CD14-positive monocyte (primary cell): ENCODE measurements around the gene BBC3. TPM values are rescaled to one million over a fixed set of nuclear protein-coding genes. Genes with fewer than 3 reads are reported as not detected.

ENCODE experiments used
- DNase-seq, 3 donors: peaks; one replicate each; pipeline ENCODE4 v3.0.0-alpha.2; 2011 to 2022
- H2AFZ ChIP-seq: 2 replicates; pipeline ENCODE4 v1.6.0; 2012; ENCODE audit warnings: mild to moderate bottlenecking, low read depth, low read length, inconsistent platforms; ENCODE audit not compliant: insufficient read depth, poor library complexity, severe bottlenecking
- H3K27ac ChIP-seq, 2 donors: 1 replicate in 1 of 2; 2 replicates in 1 of 2; pipeline ENCODE4 v1.5.1; 2012 to 2013; ENCODE audit warnings: low read length in 2 of 2, control low read depth in 1 of 2, inconsistent platforms in 1 of 2, low read depth in 1 of 2, mild to moderate bottlenecking in 1 of 2
- H3K27me3 ChIP-seq, 2 donors: one replicate each; pipeline versions ENCODE4 v1.6.0 to v1.6.1; 2011 to 2013; ENCODE audit warnings: low read length in 2 of 2; ENCODE audit not compliant: control insufficient read depth in 2 of 2, insufficient read depth in 2 of 2
- H3K36me3 ChIP-seq, 2 donors: replicated peaks in 1 of 2; 1 replicate in 1 of 2; 2 replicates in 1 of 2; pipeline versions ENCODE4 v1.5.1 to v1.6.1; 2012 to 2013; ENCODE audit warnings: low read length in 2 of 2, control low read depth in 1 of 2, inconsistent platforms in 1 of 2, mild to moderate bottlenecking in 1 of 2; ENCODE audit not compliant: insufficient read depth in 2 of 2, control insufficient read depth in 1 of 2
- H3K4me1 ChIP-seq, 2 donors: 1 replicate in 1 of 2; 2 replicates in 1 of 2; pipeline versions ENCODE4 v1.5.1 to v1.6.1; 2012 to 2013; ENCODE audit warnings: low read length in 2 of 2, control low read depth in 1 of 2, inconsistent platforms in 1 of 2, mild to moderate bottlenecking in 1 of 2, moderate library complexity in 1 of 2; ENCODE audit not compliant: insufficient read depth in 2 of 2, control insufficient read depth in 1 of 2
- H3K4me2 ChIP-seq: replicated peaks from 2 replicates; pipeline ENCODE3; 2012; ENCODE audit warnings: low read length, moderate library complexity, mild to moderate bottlenecking; ENCODE audit not compliant: poor library complexity, severe bottlenecking; ENCODE audit errors: extremely low read depth
- H3K4me3 ChIP-seq, 3 experiments: fragments of 200-600 bp in 1 of 3; sonication (generic) in 1 of 3; replicated peaks in 1 of 3; 1 replicate in 2 of 3; 2 replicates in 1 of 3; pipeline ENCODE4 v1.5.1; 2011 to 2013; ENCODE audit warnings: low read length in 3 of 3, mild to moderate bottlenecking in 3 of 3, control low read depth in 2 of 3, low read depth in 2 of 3, inconsistent platforms in 1 of 3, moderate library complexity in 1 of 3
- H3K79me2 ChIP-seq: 2 replicates; pipeline ENCODE4 v1.6.0; 2012; ENCODE audit warnings: mild to moderate bottlenecking, control low read depth, inconsistent platforms, low read length, moderate library complexity; ENCODE audit not compliant: insufficient read depth
- H3K9ac ChIP-seq: 2 replicates; pipeline ENCODE4 v1.6.0; 2017; ENCODE audit warnings: low read length, mild to moderate bottlenecking; ENCODE audit not compliant: insufficient read depth, poor library complexity, severe bottlenecking
- H3K9me3 ChIP-seq, 2 donors: replicated peaks in 1 of 2; 1 replicate in 1 of 2; 2 replicates in 1 of 2; pipeline versions ENCODE4 v1.5.1 to v1.6.1; 2012 to 2013; ENCODE audit warnings: low read length in 2 of 2, control low read depth in 1 of 2; ENCODE audit not compliant: control insufficient read depth in 1 of 2, insufficient read depth in 1 of 2
- H4K20me1 ChIP-seq: 2 replicates; pipeline ENCODE4 v1.6.0; 2012; ENCODE audit warnings: mild to moderate bottlenecking, low read length, control low read depth, moderate library complexity; ENCODE audit not compliant: insufficient read depth
- H3K27ac Mint-ChIP-seq, 7 donors: one replicate each; pipeline ENCODE4 v1.8.0; 2020; ENCODE audit warnings: mild to moderate bottlenecking in 7 of 7, mixed read lengths in 7 of 7, moderate library complexity in 6 of 7, inconsistent platforms in 2 of 7
- H3K27me3 Mint-ChIP-seq, 3 donors: one replicate each; pipeline ENCODE4 v1.8.0; 2021 to 2022; ENCODE audit warnings: low read depth in 3 of 3, mild to moderate bottlenecking in 3 of 3, mixed read lengths in 3 of 3, moderate library complexity in 3 of 3, inconsistent platforms in 1 of 3
- H3K36me3 Mint-ChIP-seq, 2 donors: one replicate each; pipeline ENCODE4 v1.8.0; 2020; ENCODE audit warnings: mixed read lengths in 2 of 2, inconsistent platforms in 1 of 2, mild to moderate bottlenecking in 1 of 2
- H3K4me1 Mint-ChIP-seq: one replicate; pipeline ENCODE4 v1.8.0; 2020; ENCODE audit warnings: mild to moderate bottlenecking, mixed read lengths
- H3K4me3 Mint-ChIP-seq, 2 donors: one replicate each; pipeline ENCODE4 v1.8.0; 2020; ENCODE audit warnings: mild to moderate bottlenecking in 2 of 2, mixed read lengths in 2 of 2, moderate library complexity in 1 of 2
- H3K9me3 Mint-ChIP-seq, 7 donors: one replicate each; pipeline ENCODE4 v1.8.0; 2020 to 2022; ENCODE audit warnings: mixed read lengths in 7 of 7, mild to moderate bottlenecking in 6 of 7, moderate library complexity in 6 of 7, inconsistent platforms in 2 of 7
- WGBS: methylation state at CpG from one replicate; pipeline ENCODE4 v1.1.5; 2013; ENCODE audit warnings: missing lambda C conversion rate; ENCODE audit not compliant: insufficient coverage; 5-methylcytosine and 5-hydroxymethylcytosine counted together
- intact Hi-C, 2 donors: fragments of 100-400 bp; cut with micrococcal nuclease; formaldehyde crosslinking; loops; one replicate each; pipeline versions ENCODE4 v1.15.0 to v1.15.1; 2023
- polyA plus RNA-seq, 3 donors: library from polyadenylated mRNA; depleted of rRNA in 1 of 3; unstranded in 2 of 3; stranded (reverse) in 1 of 3; fragments of 300-500 nt in 2 of 3; fragments of >200 nt in 1 of 3; fragmentation: Illumina TruSeq in 2 of 3; gene quantifications; 1 replicate in 2 of 3; 2 replicates in 1 of 3; pipeline ENCODE4 v1.2.3, GENCODE V29; 2012 to 2021
- TF ChIP-seq, protein P1 (sequence below): fragments of 200-600 bp; IDR thresholded peaks from one replicate; pipeline ENCODE4 v1.8.0; 2022; ENCODE audit warnings: antibody characterized with exemption, mild to moderate bottlenecking

Gene BBC3
- polyA plus RNA-seq, 3 donors = 2.5 to 17.4 (median 4.8) TPM

DNA sequence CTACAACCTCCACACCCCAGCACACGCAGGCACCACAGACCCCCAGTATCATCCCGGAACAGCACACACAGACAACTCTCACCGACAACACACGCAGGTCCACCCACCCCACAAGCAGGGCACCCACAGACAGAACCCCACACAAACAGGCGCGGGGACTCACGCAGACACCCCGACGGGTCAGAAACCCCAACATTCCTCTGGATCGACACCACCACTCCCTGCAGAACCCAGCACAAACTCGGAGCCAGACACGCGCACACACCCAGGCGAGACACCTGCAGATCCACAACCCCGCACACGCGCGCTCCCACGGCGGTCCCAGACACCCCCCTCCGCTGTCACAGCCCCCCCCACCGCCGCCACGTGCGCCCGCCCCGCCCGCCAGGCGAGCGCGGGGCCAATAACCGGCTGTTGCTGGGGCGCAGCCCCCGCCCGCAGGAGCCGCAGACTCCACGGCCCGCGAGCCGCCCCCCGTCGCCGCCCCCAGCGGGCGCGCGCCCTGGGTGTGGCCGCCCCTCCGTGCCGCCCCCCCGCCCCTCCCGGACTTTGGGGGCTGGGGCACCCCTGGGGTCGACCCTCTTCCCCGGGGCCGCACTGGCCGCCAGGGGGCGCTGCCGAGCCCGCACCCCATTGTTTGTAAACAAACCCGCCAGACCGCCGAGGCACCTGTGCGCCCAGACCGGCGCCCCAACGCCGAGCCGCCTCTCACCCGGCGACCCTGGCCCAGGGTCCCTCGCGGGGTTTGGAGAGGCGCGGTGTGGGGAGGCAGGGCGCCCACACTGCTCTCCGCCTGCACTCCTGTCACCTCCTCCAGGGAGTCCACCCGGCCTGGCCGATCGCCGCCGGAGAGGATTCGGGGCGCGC is 712 bp downstream of the BBC3 start:
- H3K4me1 Mint-ChIP-seq = peaks cover 28% of the 10 kb centered on the region
- peak overlapping the region; percentile 64 to 70 for H3K4me3 Mint-ChIP-seq

DNA sequence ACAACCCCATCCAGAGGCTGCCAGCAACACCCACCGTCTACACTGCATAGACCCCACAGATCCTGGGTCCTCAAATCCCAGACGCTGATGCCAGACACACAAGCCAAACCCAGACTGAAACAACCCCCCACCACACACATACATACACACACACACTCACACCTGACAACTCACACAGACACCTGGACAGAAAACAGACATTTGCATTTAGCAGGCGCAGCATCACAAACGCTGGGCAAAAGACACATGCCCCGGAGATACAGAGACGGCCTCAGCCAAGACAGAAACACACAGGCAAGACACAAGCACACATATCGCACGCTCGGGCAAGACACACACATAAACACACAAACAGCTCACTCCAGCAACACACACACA is 1.3 kb downstream of the BBC3 start:
- H3K27me3 ChIP-seq = peaks cover 0 to 11% of the 10 kb centered on the region in 2 donors
- TF ChIP-seq, protein P1, sequence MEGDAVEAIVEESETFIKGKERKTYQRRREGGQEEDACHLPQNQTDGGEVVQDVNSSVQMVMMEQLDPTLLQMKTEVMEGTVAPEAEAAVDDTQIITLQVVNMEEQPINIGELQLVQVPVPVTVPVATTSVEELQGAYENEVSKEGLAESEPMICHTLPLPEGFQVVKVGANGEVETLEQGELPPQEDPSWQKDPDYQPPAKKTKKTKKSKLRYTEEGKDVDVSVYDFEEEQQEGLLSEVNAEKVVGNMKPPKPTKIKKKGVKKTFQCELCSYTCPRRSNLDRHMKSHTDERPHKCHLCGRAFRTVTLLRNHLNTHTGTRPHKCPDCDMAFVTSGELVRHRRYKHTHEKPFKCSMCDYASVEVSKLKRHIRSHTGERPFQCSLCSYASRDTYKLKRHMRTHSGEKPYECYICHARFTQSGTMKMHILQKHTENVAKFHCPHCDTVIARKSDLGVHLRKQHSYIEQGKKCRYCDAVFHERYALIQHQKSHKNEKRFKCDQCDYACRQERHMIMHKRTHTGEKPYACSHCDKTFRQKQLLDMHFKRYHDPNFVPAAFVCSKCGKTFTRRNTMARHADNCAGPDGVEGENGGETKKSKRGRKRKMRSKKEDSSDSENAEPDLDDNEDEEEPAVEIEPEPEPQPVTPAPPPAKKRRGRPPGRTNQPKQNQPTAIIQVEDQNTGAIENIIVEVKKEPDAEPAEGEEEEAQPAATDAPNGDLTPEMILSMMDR = no peak
- no peaks in the 10 kb centered on the region for H3K36me3 ChIP-seq
- H3K4me2 ChIP-seq = peak overlapping the region; percentile 82
- peaks cover 19% of the 10 kb centered on the region for H4K20me1 ChIP-seq
- peaks cover 54 to 65% of the 10 kb centered on the region in 2 donors for H3K4me1 ChIP-seq
- no peak for DNase-seq
- Mint-ChIP-seq H3K9me3 (peaks cover 0 to 5% (median 2%) of the 10 kb centered on the region in 7 donors), H3K4me3 (no peak overlapping the region), H3K36me3 (peaks cover 5 to 10% of the 10 kb centered on the region in 2 donors), H3K4me1 (peaks cover 29% of the 10 kb centered on the region), H3K27me3 (peaks cover 21 to 32% (median 25%) of the 10 kb centered on the region in 3 donors), H3K27ac (no peak overlapping the region)
- 5% methylated on average over 6 of the region's 9 CpGs for WGBS
- peak overlapping the region; percentile 51 to 99 (median 83) for H3K4me3 ChIP-seq
- H3K79me2 ChIP-seq = peaks cover 14% of the 10 kb centered on the region
- intact Hi-C loops = loop anchor here (1.0 to 2.0 kb wide), 2 partner anchors 15 to 19 kb away; no protein-coding TSS in a partner anchor
- no peaks in the 10 kb centered on the region for H3K9me3 ChIP-seq
- H2AFZ ChIP-seq = peak overlapping the region; percentile 37
- peak overlapping the region; percentile 1 to 96 for H3K27ac ChIP-seq
- peak overlapping the region; percentile 89 for H3K9ac ChIP-seq

More for the DNA sequence above, 712 bp downstream of the BBC3 start:
- TF ChIP-seq, protein P1 = peak; percentile 99
- peak overlapping the region; percentile 89 for H3K9ac ChIP-seq
- H4K20me1 ChIP-seq = peaks cover 19% of the 10 kb centered on the region
- H3K9me3 ChIP-seq = no peaks in the 10 kb centered on the region
- WGBS = 1% methylated on average over 81 of the region's 84 CpGs
- peaks cover 21 to 35% (median 25%) of the 10 kb centered on the region in 3 donors for H3K27me3 Mint-ChIP-seq
- peak overlapping the region; percentile 69 to 99 (median 83) for H3K4me3 ChIP-seq
- peak overlapping the region; percentile 72 for H2AFZ ChIP-seq
- intact Hi-C loops = loop anchor here (1.0 to 2.0 kb wide), 2 partner anchors 14 to 19 kb away; no protein-coding TSS in a partner anchor
- H3K79me2 ChIP-seq = peaks cover 14% of the 10 kb centered on the region
- DNase-seq = peak in 2 of 3 donors; percentile 46 to 67
- peaks cover 52 to 63% of the 10 kb centered on the region in 2 donors for H3K4me1 ChIP-seq
- peaks cover 0 to 12% of the 10 kb centered on the region in 2 donors for H3K27me3 ChIP-seq
- H3K36me3 ChIP-seq = no peaks in the 10 kb centered on the region
- peaks cover 0 to 5% (median 2%) of the 10 kb centered on the region in 7 donors for H3K9me3 Mint-ChIP-seq
- peak overlapping the region in 2 of 7 donors; percentile 7 to 25 for H3K27ac Mint-ChIP-seq
- H3K4me2 ChIP-seq = peak overlapping the region; percentile 82
- H3K27ac ChIP-seq = peak overlapping the region; percentile 1 to 96
- peaks cover 4% of the 10 kb centered on the region in 2 donors for H3K36me3 Mint-ChIP-seq
